ENCODE measurements around the gene KRT23. TPM values are rescaled to one million over a fixed set of nuclear protein-coding genes. Genes with fewer than 3 reads are reported as not detected.

KRT23 gene
- total and polyA plus RNA-seq, 3 experiments from 2014 or later: not detected

DNA sequence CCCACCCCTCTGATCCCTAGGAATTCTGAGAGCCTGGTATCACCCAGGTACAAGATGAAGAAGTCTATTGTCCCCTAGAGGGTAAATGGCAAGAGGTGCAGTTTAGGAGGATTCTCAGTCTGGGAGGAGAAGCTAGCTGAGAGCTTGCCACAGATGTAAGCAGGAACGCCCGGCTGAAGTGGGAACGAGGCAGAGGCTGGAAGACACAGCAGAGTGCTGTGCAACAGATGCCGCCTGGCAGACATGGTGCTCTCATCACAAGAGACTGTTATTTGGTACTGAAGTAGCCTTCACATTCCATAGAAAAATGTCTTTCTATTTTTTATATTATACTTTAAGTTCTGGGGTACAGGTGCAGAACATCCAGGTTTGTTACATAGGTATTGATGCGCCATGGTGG lies 32.1 kb downstream of the KRT23 start:
- no peaks in the 10 kb centered on the region for H3K4me1 ChIP-seq (ENCODE audit: insufficient read depth, low read length)
- Mint-ChIP-seq H3K27ac (no peak overlapping the region), H3K36me3 (no peaks in the 10 kb centered on the region), H3K4me3 (no peak overlapping the region), H3K9me3 (no peaks in the 10 kb centered on the region), H3K4me1 (peaks cover 0 to 2% (median 0%) of the 10 kb centered on the region in 3 donors), H3K27me3 (peaks cover 11 to 63% of the 10 kb centered on the region in 2 donors)
- no peak for DNase-seq
- no peaks in the 10 kb centered on the region for H3K36me3 ChIP-seq (ENCODE audit: insufficient read depth, low read length)
- H3K27ac ChIP-seq (ENCODE audit: low read depth, low read length): no peak overlapping the region
- H3K27me3 ChIP-seq (ENCODE audit: insufficient read depth, low read length, poor library complexity, severe bottlenecking): peaks cover 10% of the 10 kb centered on the region
- no peak overlapping the region for H3K4me3 ChIP-seq (ENCODE audit: low read length)
- no peaks in the 10 kb centered on the region for H3K9me3 ChIP-seq (ENCODE audit: low read length)
- CTCF ChIA-PET: interaction anchor here (1.1 to 1.3 kb wide), 3 partner anchors 644 to 745 kb away, joined by 4 to 5 read pairs (median 4); no protein-coding TSS in a partner anchor
- POLR2A ChIA-PET: no interaction called here

DNA sequence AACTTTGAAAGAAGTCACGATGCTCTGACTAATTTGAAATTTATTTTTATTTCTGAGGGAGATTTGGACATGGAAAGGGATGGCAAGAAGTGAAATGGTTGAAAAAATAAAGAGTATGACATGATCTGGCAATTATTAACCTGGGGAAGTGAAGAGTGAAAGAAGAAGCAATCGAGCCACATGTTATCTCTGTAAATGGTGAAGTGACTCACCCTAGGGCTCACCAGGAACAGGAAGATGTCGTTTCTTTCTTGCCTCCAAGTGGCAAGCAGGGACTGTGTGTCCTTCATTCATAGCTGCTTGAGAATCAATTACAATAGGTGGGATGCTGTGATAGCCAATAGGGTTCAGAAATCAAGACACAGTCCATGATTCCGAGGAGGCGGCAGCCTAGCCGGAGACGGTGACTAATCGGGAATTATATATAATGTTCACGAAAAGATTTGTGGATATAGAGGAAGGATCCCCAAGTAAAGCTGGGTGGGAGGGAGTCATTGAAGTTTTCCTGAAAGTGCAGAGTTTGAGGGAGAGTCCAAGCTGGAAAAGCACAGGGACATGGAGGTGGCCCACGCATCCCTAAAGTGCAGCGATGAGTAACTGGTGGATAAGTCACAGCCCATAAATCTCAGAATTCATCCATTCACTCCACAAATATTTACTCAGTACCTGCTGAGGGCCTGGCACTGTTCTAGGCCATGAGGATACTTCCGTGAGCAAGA lies 34.2 kb downstream of the KRT23 start:
- Histone ChIP-seq H3K36me3 (ENCODE audit: insufficient read depth, low read length) (no peaks in the 10 kb centered on the region), H3K27ac (ENCODE audit: low read depth, low read length) (no peak overlapping the region), H3K9me3 (ENCODE audit: low read length) (no peaks in the 10 kb centered on the region), H3K4me1 (ENCODE audit: insufficient read depth, low read length) (no peaks in the 10 kb centered on the region), H3K4me3 (ENCODE audit: low read length) (no peak overlapping the region), H3K27me3 (ENCODE audit: insufficient read depth, low read length, poor library complexity, severe bottlenecking) (peaks cover 6% of the 10 kb centered on the region)
- Mint-ChIP-seq H3K27me3 (peaks cover 11 to 62% of the 10 kb centered on the region in 2 donors), H3K4me3 (no peak overlapping the region), H3K27ac (no peak overlapping the region), H3K9me3 (no peaks in the 10 kb centered on the region), H3K4me1 (no peaks in the 10 kb centered on the region), H3K36me3 (no peaks in the 10 kb centered on the region)
- DNase-seq: no peak
- ChIA-PET CTCF (interaction anchor here (1.2 to 1.4 kb wide), 2 partner anchors 759 to 760 kb away, joined by 3 to 4 read pairs; no protein-coding TSS in a partner anchor), POLR2A (no interaction called here)

DNA sequence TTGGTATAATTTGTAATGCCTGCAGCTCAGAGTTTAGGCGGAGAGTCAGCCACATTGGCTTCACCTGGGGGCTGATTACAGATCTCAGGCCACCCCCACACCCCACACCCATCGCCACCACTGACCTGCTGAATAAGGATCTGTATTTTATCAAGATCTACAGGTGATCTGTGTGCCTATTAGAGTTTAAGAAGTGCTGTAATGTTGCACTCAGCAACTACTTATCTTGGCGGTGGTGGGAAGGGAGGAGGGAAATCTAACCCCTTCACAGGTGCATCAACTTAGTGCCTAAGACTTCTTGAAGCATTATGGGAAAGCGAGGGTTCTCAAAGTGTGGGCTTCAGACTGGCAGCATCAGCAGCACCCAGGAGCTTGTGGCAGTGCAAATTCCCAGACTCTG lies 34.9 kb downstream of the KRT23 start:
- Histone ChIP-seq H3K27ac (ENCODE audit: low read depth, low read length) (no peak overlapping the region), H3K36me3 (ENCODE audit: insufficient read depth, low read length) (no peaks in the 10 kb centered on the region), H3K4me1 (ENCODE audit: insufficient read depth, low read length) (no peaks in the 10 kb centered on the region), H3K9me3 (ENCODE audit: low read length) (no peaks in the 10 kb centered on the region), H3K4me3 (ENCODE audit: low read length) (no peak overlapping the region), H3K27me3 (ENCODE audit: insufficient read depth, low read length, poor library complexity, severe bottlenecking) (peaks cover 4% of the 10 kb centered on the region)
- ChIA-PET POLR2A (no interaction called here), CTCF (interaction anchor here (0.8 to 1.2 kb wide), 2 partner anchors 746 to 760 kb away, joined by 3 to 4 read pairs; no protein-coding TSS in a partner anchor)
- Mint-ChIP-seq H3K27me3 (peaks cover 7 to 59% of the 10 kb centered on the region in 2 donors), H3K27ac (peak overlapping the region in 1 of 8 donors; percentile 11), H3K4me3 (no peak overlapping the region), H3K4me1 (no peaks in the 10 kb centered on the region), H3K36me3 (no peaks in the 10 kb centered on the region), H3K9me3 (no peaks in the 10 kb centered on the region)
- no peak for DNase-seq

DNA sequence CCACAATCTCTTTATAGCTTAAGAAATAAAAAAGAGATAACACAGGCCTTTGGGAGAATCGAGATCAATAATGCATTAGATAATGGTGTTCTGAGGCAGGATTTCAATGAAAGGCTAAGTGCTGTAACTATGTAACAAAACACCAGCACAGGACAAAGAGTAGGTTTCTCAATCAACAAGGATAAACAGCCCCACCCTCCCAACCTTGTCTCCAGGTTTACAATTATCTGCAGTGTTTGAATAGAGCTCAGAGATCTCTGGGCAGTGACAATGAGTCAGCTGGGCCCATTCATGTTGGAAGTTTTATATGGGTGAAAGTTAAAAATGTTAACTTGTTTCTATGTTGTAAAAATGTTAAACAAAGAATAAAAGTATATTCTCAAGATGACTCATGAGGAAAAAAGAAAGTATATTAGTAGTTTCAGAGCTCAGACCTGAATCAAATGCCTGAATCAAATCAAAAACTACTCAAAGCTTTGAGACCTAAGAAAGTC lies 35.4 kb downstream of the KRT23 start:
- no peaks in the 10 kb centered on the region for H3K4me1 Mint-ChIP-seq
- H3K4me3 Mint-ChIP-seq: no peak overlapping the region
- H3K4me3 ChIP-seq (ENCODE audit: low read length): no peak overlapping the region
- no peaks in the 10 kb centered on the region for H3K4me1 ChIP-seq (ENCODE audit: insufficient read depth, low read length)
- H3K27ac ChIP-seq (ENCODE audit: low read depth, low read length): no peak overlapping the region
- peaks cover 7 to 61% of the 10 kb centered on the region in 2 donors for H3K27me3 Mint-ChIP-seq
- H3K27ac Mint-ChIP-seq: no peak overlapping the region
- no peaks in the 10 kb centered on the region for H3K9me3 Mint-ChIP-seq
- DNase-seq: no peak
- H3K9me3 ChIP-seq (ENCODE audit: low read length): no peaks in the 10 kb centered on the region
- POLR2A ChIA-PET: no interaction called here
- peaks cover 4% of the 10 kb centered on the region for H3K27me3 ChIP-seq (ENCODE audit: insufficient read depth, low read length, poor library complexity, severe bottlenecking)
- H3K36me3 ChIP-seq (ENCODE audit: insufficient read depth, low read length): no peaks in the 10 kb centered on the region
- no peaks in the 10 kb centered on the region for H3K36me3 Mint-ChIP-seq
- CTCF ChIA-PET: interaction anchor here (0.8 to 1.2 kb wide), 2 partner anchors 746 to 760 kb away, joined by 3 to 4 read pairs; no protein-coding TSS in a partner anchor

DNA sequence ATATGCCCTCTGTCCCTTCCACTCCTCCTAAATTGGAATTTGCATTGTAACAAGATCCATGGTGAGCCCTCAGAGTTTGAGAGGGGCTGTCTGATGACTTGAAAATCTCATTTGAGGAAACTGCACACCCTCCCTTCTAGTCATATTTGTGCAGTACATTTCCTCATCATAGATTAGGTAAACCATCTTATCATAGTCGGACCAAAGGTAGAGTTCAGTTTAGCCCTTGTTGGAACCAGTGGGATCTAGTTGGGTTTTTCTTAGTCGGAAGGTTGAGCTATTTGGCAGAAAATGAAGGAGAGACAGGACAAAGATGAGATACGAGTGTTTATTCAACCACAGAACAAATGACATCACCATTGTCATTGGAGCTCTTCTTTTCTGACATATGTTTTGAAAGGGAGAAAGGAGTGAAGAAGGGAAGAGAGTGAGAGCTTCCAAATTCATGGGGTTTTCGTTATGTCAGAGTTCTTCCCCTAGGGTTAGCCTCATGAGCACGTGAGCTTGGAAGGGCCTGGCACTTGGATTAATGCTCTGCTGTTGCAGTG lies 36.6 kb downstream of the KRT23 start:
- H3K27me3 ChIP-seq (ENCODE audit: insufficient read depth, low read length, poor library complexity, severe bottlenecking): peaks cover 4% of the 10 kb centered on the region
- H3K4me3 ChIP-seq (ENCODE audit: low read length): no peak overlapping the region
- POLR2A ChIA-PET: no interaction called here
- Mint-ChIP-seq H3K9me3 (no peaks in the 10 kb centered on the region), H3K27me3 (peaks cover 8 to 57% of the 10 kb centered on the region in 2 donors), H3K36me3 (no peaks in the 10 kb centered on the region), H3K4me3 (no peak overlapping the region), H3K4me1 (no peaks in the 10 kb centered on the region), H3K27ac (no peak overlapping the region)
- CTCF ChIA-PET: interaction anchor here (1.0 kb wide), 1 partner anchor 762 kb away, joined by 4 read pairs; no protein-coding TSS in a partner anchor
- DNase-seq: no peak
- no peak overlapping the region for H3K27ac ChIP-seq (ENCODE audit: low read depth, low read length)
- no peaks in the 10 kb centered on the region for H3K4me1 ChIP-seq (ENCODE audit: insufficient read depth, low read length)
- H3K36me3 ChIP-seq (ENCODE audit: insufficient read depth, low read length): no peaks in the 10 kb centered on the region
- H3K9me3 ChIP-seq (ENCODE audit: low read length): no peaks in the 10 kb centered on the region

DNA sequence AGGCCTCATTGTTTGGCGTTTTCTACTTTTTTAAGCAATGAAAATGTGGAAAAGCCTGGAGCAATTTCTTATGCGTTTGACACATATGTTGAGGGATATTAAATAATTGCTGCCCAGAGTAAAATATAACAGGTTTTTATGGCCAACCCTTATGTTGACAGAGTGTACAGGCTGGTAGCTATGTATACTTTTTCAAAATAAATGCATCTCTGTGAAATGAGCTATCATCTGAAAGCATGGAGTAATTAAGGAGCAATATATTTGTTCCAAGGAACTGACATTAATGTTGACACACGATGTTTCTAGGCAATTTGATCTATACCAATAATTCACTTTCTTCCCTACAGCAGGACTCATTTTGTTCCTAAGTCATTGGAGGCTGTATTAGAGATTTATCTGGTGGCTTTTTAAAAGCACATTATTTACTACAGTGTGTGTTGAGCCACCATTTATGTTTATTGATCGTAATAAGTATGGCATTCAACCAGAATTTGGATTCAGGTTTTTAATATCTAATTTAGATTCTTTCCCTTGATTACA lies 40.5 kb downstream of the KRT23 start:
- no peak overlapping the region for H3K4me3 Mint-ChIP-seq
- peaks cover 16 to 61% of the 10 kb centered on the region in 2 donors for H3K27me3 Mint-ChIP-seq
- ChIA-PET POLR2A (no interaction called here), CTCF (no interaction called here)
- Histone ChIP-seq H3K4me3 (ENCODE audit: low read length) (no peak overlapping the region), H3K9me3 (ENCODE audit: low read length) (no peaks in the 10 kb centered on the region), H3K4me1 (ENCODE audit: insufficient read depth, low read length) (no peaks in the 10 kb centered on the region), H3K27ac (ENCODE audit: low read depth, low read length) (no peak overlapping the region), H3K27me3 (ENCODE audit: insufficient read depth, low read length, poor library complexity, severe bottlenecking) (peaks cover 4% of the 10 kb centered on the region), H3K36me3 (ENCODE audit: insufficient read depth, low read length) (no peaks in the 10 kb centered on the region)
- no peaks in the 10 kb centered on the region for H3K4me1 Mint-ChIP-seq
- DNase-seq: no peak
- H3K9me3 Mint-ChIP-seq: no peaks in the 10 kb centered on the region
- no peak overlapping the region for H3K27ac Mint-ChIP-seq
- H3K36me3 Mint-ChIP-seq: no peaks in the 10 kb centered on the region

DNA sequence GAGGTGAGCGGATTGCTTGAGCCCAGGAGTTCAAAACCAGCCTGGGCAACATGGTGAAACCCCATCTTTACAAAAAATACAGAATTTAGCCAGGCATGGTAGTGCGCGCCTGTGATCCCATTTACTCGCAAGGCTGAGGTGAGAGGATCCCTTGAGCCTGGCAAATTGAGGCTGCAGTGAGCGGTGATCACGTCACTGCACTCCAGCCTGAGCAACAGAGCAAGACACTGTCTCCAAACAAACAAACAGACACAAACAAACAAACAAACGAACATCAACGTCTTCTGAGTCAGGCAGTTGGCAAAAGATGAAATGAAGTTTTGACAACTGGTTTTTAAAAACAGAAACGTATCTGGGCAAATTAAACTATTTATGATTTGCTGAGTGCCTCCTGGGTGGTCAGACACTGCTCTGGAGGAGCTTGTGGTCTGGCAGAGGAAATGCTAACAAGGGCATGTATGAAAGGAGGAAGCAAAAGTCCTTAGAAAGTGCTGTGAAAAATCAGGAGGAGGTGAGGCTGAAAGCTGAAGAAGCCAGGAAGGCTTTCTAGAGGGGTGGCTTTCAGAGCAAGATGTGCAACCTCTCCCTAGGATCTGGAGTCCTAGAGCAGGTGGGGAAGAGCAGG lies 42.2 kb downstream of the KRT23 start:
- H3K4me3 Mint-ChIP-seq: no peak overlapping the region
- Histone ChIP-seq H3K4me3 (ENCODE audit: low read length) (no peak overlapping the region), H3K4me1 (ENCODE audit: insufficient read depth, low read length) (no peaks in the 10 kb centered on the region), H3K9me3 (ENCODE audit: low read length) (no peaks in the 10 kb centered on the region), H3K27ac (ENCODE audit: low read depth, low read length) (no peak overlapping the region), H3K36me3 (ENCODE audit: insufficient read depth, low read length) (no peaks in the 10 kb centered on the region), H3K27me3 (ENCODE audit: insufficient read depth, low read length, poor library complexity, severe bottlenecking) (peaks cover 8% of the 10 kb centered on the region)
- ChIA-PET POLR2A (no interaction called here), CTCF (no interaction called here)
- no peak overlapping the region for H3K27ac Mint-ChIP-seq
- H3K27me3 Mint-ChIP-seq: peaks cover 14 to 55% of the 10 kb centered on the region in 2 donors
- no peaks in the 10 kb centered on the region for H3K36me3 Mint-ChIP-seq
- no peaks in the 10 kb centered on the region for H3K9me3 Mint-ChIP-seq
- no peaks in the 10 kb centered on the region for H3K4me1 Mint-ChIP-seq
- DNase-seq: no peak

DNA sequence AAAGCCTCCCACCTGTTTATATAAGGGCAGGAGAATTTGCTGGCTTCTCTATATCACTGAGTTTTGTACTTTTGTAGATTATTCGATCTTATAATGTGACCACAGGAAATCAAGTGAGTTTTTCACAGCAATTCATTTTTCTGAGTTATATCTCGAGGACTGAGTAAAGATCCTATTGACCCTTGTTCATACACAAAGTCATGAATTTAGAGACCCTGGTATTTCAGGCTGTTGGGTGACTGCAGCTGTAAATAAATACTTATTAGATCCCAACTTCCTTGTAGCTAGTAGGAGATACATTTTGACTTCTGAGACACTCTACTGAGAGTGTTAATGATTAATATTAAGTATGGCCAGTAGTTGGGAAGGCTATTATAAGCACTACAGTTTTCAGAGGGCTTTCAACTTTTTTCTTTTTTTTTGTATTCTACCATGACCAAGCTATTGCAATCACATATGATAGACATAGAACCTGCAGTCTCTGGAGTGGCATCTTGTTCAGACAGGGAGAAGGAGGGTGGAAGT lies 49.2 kb downstream of the KRT23 start:
- ChIA-PET CTCF (no interaction called here), POLR2A (no interaction called here)
- Histone ChIP-seq H3K36me3 (ENCODE audit: insufficient read depth, low read length) (no peaks in the 10 kb centered on the region), H3K4me3 (ENCODE audit: low read length) (no peak overlapping the region), H3K4me1 (ENCODE audit: insufficient read depth, low read length) (no peaks in the 10 kb centered on the region), H3K9me3 (ENCODE audit: low read length) (no peaks in the 10 kb centered on the region), H3K27me3 (ENCODE audit: insufficient read depth, low read length, poor library complexity, severe bottlenecking) (peaks cover 13% of the 10 kb centered on the region), H3K27ac (ENCODE audit: low read depth, low read length) (no peak overlapping the region)
- H3K4me1 Mint-ChIP-seq: no peaks in the 10 kb centered on the region
- no peak for DNase-seq
- no peak overlapping the region for H3K4me3 Mint-ChIP-seq
- no peak overlapping the region for H3K27ac Mint-ChIP-seq
- peaks cover 18 to 57% of the 10 kb centered on the region in 2 donors for H3K27me3 Mint-ChIP-seq
- no peaks in the 10 kb centered on the region for H3K36me3 Mint-ChIP-seq
- no peaks in the 10 kb centered on the region for H3K9me3 Mint-ChIP-seq

Data from CD8-positive, alpha-beta memory T cell (primary cell).